HL-60 (cell line): ENCODE measurements around the gene BAIAP2L1.

Experiments
- DNase-seq, 2 experiments: peaks; one replicate each; pipeline ENCODE4 v3.0.0-alpha.2; 2010 to 2020; ENCODE audit warnings: low read depth in 1 of 2, low spot score in 1 of 2
- H3K27ac ChIP-seq: fragments of 250-450 bp; sonication (Bioruptor Pico); replicated peaks from 2 replicates; pipeline ENCODE4 v1.5.1; 2020; ENCODE audit warnings: mild to moderate bottlenecking, moderate library complexity
- H3K27me3 ChIP-seq: fragments of 250-450 bp; sonication (Bioruptor Pico); 2 replicates; pipeline ENCODE4 v1.5.1; 2021; ENCODE audit warnings: mild to moderate bottlenecking, moderate library complexity; ENCODE audit not compliant: insufficient read depth, poor library complexity, severe bottlenecking
- H3K4me3 ChIP-seq: replicated peaks from 2 replicates; pipeline ENCODE4 v1.5.1; 2011; ENCODE audit warnings: mild to moderate bottlenecking, control low read depth, low read length; ENCODE audit not compliant: insufficient read depth
- GABPA ChIP-seq: IDR thresholded peaks from 2 replicates; pipeline ENCODE4 v1.6.1; 2012; ENCODE audit warnings: low read depth
- POLR2AphosphoS5 ChIP-seq: IDR thresholded peaks from 2 replicates; pipeline ENCODE4 v1.6.1; 2012; ENCODE audit warnings: low read depth
- SPI1 ChIP-seq: IDR thresholded peaks from 2 replicates; pipeline ENCODE4 v1.6.1; 2012; ENCODE audit warnings: low read depth, mild to moderate bottlenecking, borderline replicate concordance
- TF ChIP-seq, protein P1 (sequence below): IDR thresholded peaks from 2 replicates; pipeline ENCODE4 v1.6.1; 2012; ENCODE audit warnings: low read depth; ENCODE audit not compliant: insufficient replicate concordance
- TF ChIP-seq, protein P2 (sequence below): IDR thresholded peaks from one replicate; pipeline ENCODE4 v1.5.1; 2011; ENCODE audit warnings: low read length, control low read depth, inconsistent platforms; ENCODE audit not compliant: insufficient read depth

The BAIAP2L1 gene

DNA sequence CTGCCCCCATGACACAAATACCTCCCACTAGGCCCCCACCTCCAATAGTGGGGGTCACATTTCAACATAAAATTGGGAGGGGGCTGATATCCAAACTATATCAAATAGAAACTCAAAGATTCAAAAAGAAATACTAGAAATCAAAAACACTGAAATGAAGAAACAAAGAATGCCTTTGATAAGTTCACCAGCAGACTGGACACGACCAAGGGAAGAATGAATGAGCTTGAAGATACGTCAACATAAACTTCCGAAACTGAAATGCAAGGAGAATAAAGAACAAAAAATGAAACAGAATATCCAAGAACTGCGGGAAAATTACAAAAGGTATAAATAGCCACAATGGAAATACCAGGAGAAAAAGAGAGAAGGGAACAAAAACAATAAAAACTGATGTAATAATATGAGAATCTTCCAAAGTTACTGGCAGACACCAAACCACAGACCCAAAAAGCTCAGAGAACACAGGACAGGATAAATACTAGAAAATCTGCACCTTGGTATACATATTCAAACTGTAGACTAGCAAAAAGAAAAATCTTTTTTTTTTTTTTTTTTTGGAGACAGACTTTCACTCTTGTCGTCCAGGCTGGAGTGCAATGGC lies 69.9 kb downstream of the BAIAP2L1 start:
- Histone ChIP-seq H3K4me3 (no peak overlapping the region), H3K27me3 (no peaks in the 10 kb centered on the region), H3K27ac (no peak overlapping the region)
- DNase-seq, result no peak
- TF ChIP-seq, protein P1, sequence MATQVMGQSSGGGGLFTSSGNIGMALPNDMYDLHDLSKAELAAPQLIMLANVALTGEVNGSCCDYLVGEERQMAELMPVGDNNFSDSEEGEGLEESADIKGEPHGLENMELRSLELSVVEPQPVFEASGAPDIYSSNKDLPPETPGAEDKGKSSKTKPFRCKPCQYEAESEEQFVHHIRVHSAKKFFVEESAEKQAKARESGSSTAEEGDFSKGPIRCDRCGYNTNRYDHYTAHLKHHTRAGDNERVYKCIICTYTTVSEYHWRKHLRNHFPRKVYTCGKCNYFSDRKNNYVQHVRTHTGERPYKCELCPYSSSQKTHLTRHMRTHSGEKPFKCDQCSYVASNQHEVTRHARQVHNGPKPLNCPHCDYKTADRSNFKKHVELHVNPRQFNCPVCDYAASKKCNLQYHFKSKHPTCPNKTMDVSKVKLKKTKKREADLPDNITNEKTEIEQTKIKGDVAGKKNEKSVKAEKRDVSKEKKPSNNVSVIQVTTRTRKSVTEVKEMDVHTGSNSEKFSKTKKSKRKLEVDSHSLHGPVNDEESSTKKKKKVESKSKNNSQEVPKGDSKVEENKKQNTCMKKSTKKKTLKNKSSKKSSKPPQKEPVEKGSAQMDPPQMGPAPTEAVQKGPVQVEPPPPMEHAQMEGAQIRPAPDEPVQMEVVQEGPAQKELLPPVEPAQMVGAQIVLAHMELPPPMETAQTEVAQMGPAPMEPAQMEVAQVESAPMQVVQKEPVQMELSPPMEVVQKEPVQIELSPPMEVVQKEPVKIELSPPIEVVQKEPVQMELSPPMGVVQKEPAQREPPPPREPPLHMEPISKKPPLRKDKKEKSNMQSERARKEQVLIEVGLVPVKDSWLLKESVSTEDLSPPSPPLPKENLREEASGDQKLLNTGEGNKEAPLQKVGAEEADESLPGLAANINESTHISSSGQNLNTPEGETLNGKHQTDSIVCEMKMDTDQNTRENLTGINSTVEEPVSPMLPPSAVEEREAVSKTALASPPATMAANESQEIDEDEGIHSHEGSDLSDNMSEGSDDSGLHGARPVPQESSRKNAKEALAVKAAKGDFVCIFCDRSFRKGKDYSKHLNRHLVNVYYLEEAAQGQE, result no peak
- TF ChIP-seq POLR2AphosphoS5 (no peak), GABPA (no peak)

DNA sequence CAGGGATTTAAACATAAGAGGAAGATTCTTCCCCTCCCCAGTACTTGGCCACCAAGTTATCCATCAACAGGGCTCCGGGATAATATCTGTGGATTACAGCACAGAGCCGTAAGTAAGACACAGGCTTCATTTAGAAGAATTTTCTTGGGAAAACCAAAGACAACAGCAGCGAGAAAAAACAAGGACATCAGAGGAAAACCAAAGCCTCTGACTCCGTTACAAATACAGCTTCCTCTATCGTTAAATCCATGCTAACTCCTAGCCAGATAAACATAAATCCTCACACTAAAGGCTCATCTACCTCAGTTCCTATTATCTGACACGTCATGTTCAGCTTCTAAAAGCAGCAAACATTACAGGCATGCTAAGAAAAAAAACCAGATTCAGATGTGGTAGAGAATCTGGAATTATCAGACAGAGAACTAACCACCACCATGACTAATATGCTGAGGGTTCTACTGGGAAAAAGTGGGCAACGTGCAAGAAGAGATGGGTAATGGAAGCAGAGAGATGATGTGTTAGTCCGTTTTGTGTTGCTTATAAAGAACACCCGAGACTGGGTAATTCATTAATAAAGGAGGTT lies 71.0 kb downstream of the BAIAP2L1 start:
- TF ChIP-seq SPI1 (no peak), POLR2AphosphoS5 (no peak), GABPA (no peak)
- TF ChIP-seq, protein P1, result no peak
- TF ChIP-seq, protein P2, sequence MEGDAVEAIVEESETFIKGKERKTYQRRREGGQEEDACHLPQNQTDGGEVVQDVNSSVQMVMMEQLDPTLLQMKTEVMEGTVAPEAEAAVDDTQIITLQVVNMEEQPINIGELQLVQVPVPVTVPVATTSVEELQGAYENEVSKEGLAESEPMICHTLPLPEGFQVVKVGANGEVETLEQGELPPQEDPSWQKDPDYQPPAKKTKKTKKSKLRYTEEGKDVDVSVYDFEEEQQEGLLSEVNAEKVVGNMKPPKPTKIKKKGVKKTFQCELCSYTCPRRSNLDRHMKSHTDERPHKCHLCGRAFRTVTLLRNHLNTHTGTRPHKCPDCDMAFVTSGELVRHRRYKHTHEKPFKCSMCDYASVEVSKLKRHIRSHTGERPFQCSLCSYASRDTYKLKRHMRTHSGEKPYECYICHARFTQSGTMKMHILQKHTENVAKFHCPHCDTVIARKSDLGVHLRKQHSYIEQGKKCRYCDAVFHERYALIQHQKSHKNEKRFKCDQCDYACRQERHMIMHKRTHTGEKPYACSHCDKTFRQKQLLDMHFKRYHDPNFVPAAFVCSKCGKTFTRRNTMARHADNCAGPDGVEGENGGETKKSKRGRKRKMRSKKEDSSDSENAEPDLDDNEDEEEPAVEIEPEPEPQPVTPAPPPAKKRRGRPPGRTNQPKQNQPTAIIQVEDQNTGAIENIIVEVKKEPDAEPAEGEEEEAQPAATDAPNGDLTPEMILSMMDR, result no peak
- no peak overlapping the region for H3K27ac ChIP-seq
- no peak overlapping the region for H3K4me3 ChIP-seq
- H3K27me3 ChIP-seq, result no peaks in the 10 kb centered on the region
- DNase-seq, result no peak

DNA sequence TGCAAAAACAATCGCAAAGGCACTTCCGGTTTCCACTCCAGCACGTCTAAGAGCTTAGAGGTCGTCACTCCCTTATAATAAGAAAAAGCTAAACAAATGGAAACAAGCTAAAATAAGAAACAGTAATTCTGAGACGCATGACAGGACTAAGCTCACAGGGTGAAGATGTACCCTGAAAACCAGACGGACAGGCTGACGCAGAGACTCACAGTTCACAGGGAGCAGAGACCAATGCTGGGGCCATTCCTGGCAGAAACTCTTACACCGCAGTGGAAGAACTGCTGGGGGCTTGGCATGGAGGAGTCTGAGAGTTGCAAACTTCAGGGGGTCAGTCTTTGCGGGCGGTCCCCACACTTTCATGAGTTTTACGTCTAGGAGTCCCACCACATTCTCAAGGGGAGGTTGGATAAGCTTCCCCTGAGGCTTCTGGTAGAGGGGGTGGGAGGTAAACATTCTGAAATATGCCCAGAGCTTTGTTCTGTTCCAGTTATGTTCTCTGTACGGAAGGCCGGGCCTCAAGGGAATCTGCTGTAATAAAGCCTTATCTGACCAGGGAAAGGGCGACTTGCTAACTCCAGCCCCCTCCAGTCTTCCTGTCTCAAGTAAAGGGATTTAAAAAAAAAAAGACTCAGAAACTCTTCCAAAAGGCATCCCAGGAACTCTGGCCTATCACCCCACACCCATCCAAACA lies 71.6 kb downstream of the BAIAP2L1 start:
- DNase-seq, result no peak
- TF ChIP-seq, protein P2, result no peak
- TF ChIP-seq GABPA, result no peak
- Histone ChIP-seq H3K27ac (no peak overlapping the region), H3K27me3 (no peaks in the 10 kb centered on the region), H3K4me3 (no peak overlapping the region)

DNA sequence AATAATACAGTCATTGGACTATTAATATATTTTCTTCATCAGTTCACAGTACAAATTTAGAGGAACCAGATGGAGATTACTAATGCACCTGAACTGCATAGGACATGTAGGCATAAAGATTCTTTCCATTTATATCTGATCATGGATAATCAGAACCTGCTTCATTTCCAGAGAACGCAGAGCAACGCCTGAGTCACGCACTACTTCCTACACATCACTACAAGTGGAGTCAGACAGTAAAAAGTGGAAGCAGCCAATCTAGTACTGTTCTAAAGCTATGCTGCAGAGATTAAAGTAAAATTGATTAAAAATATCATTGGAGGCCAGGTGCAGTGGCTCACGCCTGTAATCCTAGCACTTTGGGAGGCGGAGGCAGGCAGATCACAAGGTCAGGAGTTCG lies 76.1 kb downstream of the BAIAP2L1 start:
- no peak for DNase-seq
- Histone ChIP-seq H3K27ac (no peak overlapping the region), H3K4me3 (no peak overlapping the region), H3K27me3 (no peaks in the 10 kb centered on the region)
- TF ChIP-seq, protein P1, result no peak
- TF ChIP-seq SPI1 (no peak), POLR2AphosphoS5 (no peak)
